Measurements from ENCODE around the gene MDM1. TPM values are rescaled to one million over a fixed set of nuclear protein-coding genes. Genes with fewer than 3 reads are reported as not detected.

The MDM1 gene
- total and polyA plus RNA-seq, 2 of the 13 experiments (the other 11 are each of a cell fraction or from before 2014, with no cell fraction given): 4.6 to 15.2 TPM

- TF ChIP-seq DRAP1 (CRISPR knock-in tag; IDR thresholded peaks at IDR 0.05) (no peak), NFE2L2 (IDR thresholded peaks at IDR 0.05; ENCODE audit: low read length) (no peak), PHB2 (IDR thresholded peaks at IDR 0.05; ENCODE audit: partially characterized antibody) (no peak), SALL2 (CRISPR knock-in tag; IDR thresholded peaks at IDR 0.05) (peak; percentile 74; the same call in 1 of the 2 replicates), KMT2A (CRISPR knock-in tag; IDR thresholded peaks at IDR 0.05) (0 out of 2 replicates have a peak, but pooled peaks have one; percentile 42), KLF6 (CRISPR knock-in tag; IDR thresholded peaks at IDR 0.05) (no peak; the same call in 1 of the 2 replicates), ZNF30 (CRISPR knock-in tag; IDR thresholded peaks at IDR 0.05) (no peak), ZFP62 (CRISPR knock-in tag; IDR thresholded peaks at IDR 0.05) (no peak), TERF1 (CRISPR knock-in tag; IDR thresholded peaks at IDR 0.05) (no peak), ZNF792 (CRISPR knock-in tag; IDR thresholded peaks at IDR 0.05) (no peak), ZNF337 (CRISPR knock-in tag; IDR thresholded peaks at IDR 0.05; ENCODE audit: borderline replicate concordance, low read depth) (no peak), ADNP (CRISPR knock-in tag; IDR thresholded peaks at IDR 0.05) (no peak), NFRKB (IDR thresholded peaks at IDR 0.05) (no peak), POLR2AphosphoS2 (IDR thresholded peaks at IDR 0.05; ENCODE audit: low read depth, low read length) (no peak), KAT7 (CRISPR knock-in tag; IDR thresholded peaks at IDR 0.05; ENCODE audit: borderline replicate concordance) (no peak), ZNF563 (CRISPR knock-in tag; IDR thresholded peaks at IDR 0.05) (no peak), POGZ (CRISPR knock-in tag; IDR thresholded peaks at IDR 0.05) (peak; percentile 77; the same call in 1 of the 2 replicates), AKAP8 (CRISPR knock-in tag; IDR thresholded peaks at IDR 0.05) (0 out of 2 replicates have a peak, but pooled peaks have one; percentile 34)
- TF ChIP-seq, protein P1, sequence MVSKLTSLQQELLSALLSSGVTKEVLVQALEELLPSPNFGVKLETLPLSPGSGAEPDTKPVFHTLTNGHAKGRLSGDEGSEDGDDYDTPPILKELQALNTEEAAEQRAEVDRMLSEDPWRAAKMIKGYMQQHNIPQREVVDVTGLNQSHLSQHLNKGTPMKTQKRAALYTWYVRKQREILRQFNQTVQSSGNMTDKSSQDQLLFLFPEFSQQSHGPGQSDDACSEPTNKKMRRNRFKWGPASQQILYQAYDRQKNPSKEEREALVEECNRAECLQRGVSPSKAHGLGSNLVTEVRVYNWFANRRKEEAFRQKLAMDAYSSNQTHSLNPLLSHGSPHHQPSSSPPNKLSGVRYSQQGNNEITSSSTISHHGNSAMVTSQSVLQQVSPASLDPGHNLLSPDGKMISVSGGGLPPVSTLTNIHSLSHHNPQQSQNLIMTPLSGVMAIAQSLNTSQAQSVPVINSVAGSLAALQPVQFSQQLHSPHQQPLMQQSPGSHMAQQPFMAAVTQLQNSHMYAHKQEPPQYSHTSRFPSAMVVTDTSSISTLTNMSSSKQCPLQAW (CRISPR knock-in tag; IDR thresholded peaks at IDR 0.05): peak; percentile 79; the same call in 1 of the 2 replicates
- TF ChIP-seq, protein P2, sequence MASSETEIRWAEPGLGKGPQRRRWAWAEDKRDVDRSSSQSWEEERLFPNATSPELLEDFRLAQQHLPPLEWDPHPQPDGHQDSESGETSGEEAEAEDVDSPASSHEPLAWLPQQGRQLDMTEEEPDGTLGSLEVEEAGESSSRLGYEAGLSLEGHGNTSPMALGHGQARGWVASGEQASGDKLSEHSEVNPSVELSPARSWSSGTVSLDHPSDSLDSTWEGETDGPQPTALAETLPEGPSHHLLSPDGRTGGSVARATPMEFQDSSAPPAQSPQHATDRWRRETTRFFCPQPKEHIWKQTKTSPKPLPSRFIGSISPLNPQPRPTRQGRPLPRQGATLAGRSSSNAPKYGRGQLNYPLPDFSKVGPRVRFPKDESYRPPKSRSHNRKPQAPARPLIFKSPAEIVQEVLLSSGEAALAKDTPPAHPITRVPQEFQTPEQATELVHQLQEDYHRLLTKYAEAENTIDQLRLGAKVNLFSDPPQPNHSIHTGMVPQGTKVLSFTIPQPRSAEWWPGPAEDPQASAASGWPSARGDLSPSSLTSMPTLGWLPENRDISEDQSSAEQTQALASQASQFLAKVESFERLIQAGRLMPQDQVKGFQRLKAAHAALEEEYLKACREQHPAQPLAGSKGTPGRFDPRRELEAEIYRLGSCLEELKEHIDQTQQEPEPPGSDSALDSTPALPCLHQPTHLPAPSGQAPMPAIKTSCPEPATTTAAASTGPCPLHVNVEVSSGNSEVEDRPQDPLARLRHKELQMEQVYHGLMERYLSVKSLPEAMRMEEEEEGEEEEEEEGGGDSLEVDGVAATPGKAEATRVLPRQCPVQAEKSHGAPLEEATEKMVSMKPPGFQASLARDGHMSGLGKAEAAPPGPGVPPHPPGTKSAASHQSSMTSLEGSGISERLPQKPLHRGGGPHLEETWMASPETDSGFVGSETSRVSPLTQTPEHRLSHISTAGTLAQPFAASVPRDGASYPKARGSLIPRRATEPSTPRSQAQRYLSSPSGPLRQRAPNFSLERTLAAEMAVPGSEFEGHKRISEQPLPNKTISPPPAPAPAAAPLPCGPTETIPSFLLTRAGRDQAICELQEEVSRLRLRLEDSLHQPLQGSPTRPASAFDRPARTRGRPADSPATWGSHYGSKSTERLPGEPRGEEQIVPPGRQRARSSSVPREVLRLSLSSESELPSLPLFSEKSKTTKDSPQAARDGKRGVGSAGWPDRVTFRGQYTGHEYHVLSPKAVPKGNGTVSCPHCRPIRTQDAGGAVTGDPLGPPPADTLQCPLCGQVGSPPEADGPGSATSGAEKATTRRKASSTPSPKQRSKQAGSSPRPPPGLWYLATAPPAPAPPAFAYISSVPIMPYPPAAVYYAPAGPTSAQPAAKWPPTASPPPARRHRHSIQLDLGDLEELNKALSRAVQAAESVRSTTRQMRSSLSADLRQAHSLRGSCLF (CRISPR knock-in tag; IDR thresholded peaks at IDR 0.05; ENCODE audit: borderline replicate concordance): no peak
Measured at GRCh38 chr12:68364893-68365725, 32.9 kb upstream of the MDM1 start (continued).
